Neural crest cell (in vitro differentiated cells): ENCODE results near the gene NUAK1. TPM values are rescaled to one million over a fixed set of nuclear protein-coding genes. Genes with fewer than 3 reads are reported as not detected.
A peak's percentile ranks its signal among the peaks of the same experiment; 100 is the strongest.

Experiments
- DNase-seq: peaks from one replicate; pipeline ENCODE4 v3.0.0; 2021; ENCODE audit warnings: low read depth, mixed read lengths, low spot score
- H3K27ac Mint-ChIP-seq: one replicate; pipeline ENCODE4 v1.8.0; 2021; ENCODE audit warnings: mild to moderate bottlenecking, mixed read lengths; ENCODE audit not compliant: unreplicated experiment
- H3K27me3 Mint-ChIP-seq: 2 replicates; pipeline ENCODE4 v1.8.0; 2021; ENCODE audit warnings: low read depth, mild to moderate bottlenecking, mixed read lengths
- H3K36me3 Mint-ChIP-seq: 2 replicates; pipeline ENCODE4 v1.8.0; 2021; ENCODE audit warnings: low read depth, mild to moderate bottlenecking, mixed read lengths
- H3K4me1 Mint-ChIP-seq: 2 replicates; pipeline ENCODE4 v1.8.0; 2021; ENCODE audit warnings: mixed read lengths
- H3K4me3 Mint-ChIP-seq: one replicate; pipeline ENCODE4 v1.8.0; 2021; ENCODE audit warnings: mild to moderate bottlenecking, mixed read lengths
- H3K9me3 Mint-ChIP-seq: 2 replicates; pipeline ENCODE4 v1.8.0; 2021; ENCODE audit warnings: mixed read lengths
- CTCF ChIP-seq: fragments of 200-600 bp; sonication (generic); conservative IDR thresholded peaks from 2 replicates; pipeline ENCODE4 v1.5.0; 2021; ENCODE audit warnings: antibody characterized with exemption, mild to moderate bottlenecking
- total RNA-seq: library from RNA; stranded (reverse); gene quantifications from 2 replicates; pipeline ENCODE4 v1.2.1, GENCODE V29; 2021

Gene NUAK1
- total RNA-seq, 1 donor from 2014 or later, result 35.6 TPM

- no peaks in the 10 kb centered on the region for H3K9me3 Mint-ChIP-seq
- TF ChIP-seq CTCF, result no peak
- no peaks in the 10 kb centered on the region for H3K27me3 Mint-ChIP-seq
- H3K36me3 Mint-ChIP-seq, result no peaks in the 10 kb centered on the region
- H3K27ac Mint-ChIP-seq, result no peak overlapping the region
- DNase-seq, result no peak
- H3K4me1 Mint-ChIP-seq, result peaks cover 23% of the 10 kb centered on the region
- H3K4me3 Mint-ChIP-seq, result no peak overlapping the region
Measured at GRCh38 chr12:106045251-106045674, 93.5 kb downstream of the NUAK1 start.

- Mint-ChIP-seq H3K36me3 (no peaks in the 10 kb centered on the region), H3K9me3 (no peaks in the 10 kb centered on the region), H3K27ac (no peak overlapping the region)
Measured at GRCh38 chr12:106044773-106045172, 94.0 kb downstream of the NUAK1 start.

GRCh38 chr12:106042037-106042436, 96.7 kb downstream of the NUAK1 start:
- Mint-ChIP-seq H3K4me1 (peaks cover 19% of the 10 kb centered on the region), H3K36me3 (no peaks in the 10 kb centered on the region), H3K27ac (no peak overlapping the region), H3K4me3 (no peak overlapping the region), H3K9me3 (no peaks in the 10 kb centered on the region), H3K27me3 (no peaks in the 10 kb centered on the region)
- no peak for TF ChIP-seq CTCF
- DNase-seq, result no peak

More at GRCh38 chr12:106044773-106045172, 94.0 kb downstream of the NUAK1 start:
- Mint-ChIP-seq H3K4me3 (no peak overlapping the region), H3K4me1 (peaks cover 23% of the 10 kb centered on the region), H3K27me3 (no peaks in the 10 kb centered on the region)
- no peak for DNase-seq
- TF ChIP-seq CTCF, result no peak

GRCh38 chr12:106040521-106040920, 98.2 kb downstream of the NUAK1 start:
- no peak for TF ChIP-seq CTCF
- Mint-ChIP-seq H3K27me3 (no peaks in the 10 kb centered on the region), H3K36me3 (peaks cover under 1% of the 10 kb centered on the region), H3K27ac (no peak overlapping the region), H3K4me1 (peaks cover 25% of the 10 kb centered on the region), H3K4me3 (no peak overlapping the region), H3K9me3 (no peaks in the 10 kb centered on the region)
- DNase-seq, result no peak

- DNase-seq, result no peak
- no peak overlapping the region for H3K4me3 Mint-ChIP-seq
- peaks cover 20% of the 10 kb centered on the region for H3K4me1 Mint-ChIP-seq
- H3K27me3 Mint-ChIP-seq, result no peaks in the 10 kb centered on the region
- no peak for TF ChIP-seq CTCF
- no peaks in the 10 kb centered on the region for H3K9me3 Mint-ChIP-seq
- H3K27ac Mint-ChIP-seq, result peak overlapping the region; percentile 24
- H3K36me3 Mint-ChIP-seq, result peaks cover 2% of the 10 kb centered on the region
Measured at GRCh38 chr12:106039646-106040404, 98.9 kb downstream of the NUAK1 start.
